Neuronal stem cell (in vitro differentiated cells): Measurements from ENCODE around the gene LAMB3.

ENCODE experiments used
- DNase-seq: peaks from one replicate; pipeline ENCODE4 v3.0.0-alpha.2; 2013; ENCODE audit warnings: low spot score
- H2AFZ ChIP-seq: one replicate; pipeline ENCODE4 v1.6.1; 2013; ENCODE audit warnings: mild to moderate bottlenecking, low read length, inconsistent platforms
- H2AK5ac ChIP-seq: 2 replicates; pipeline ENCODE4 v1.6.1; 2013; ENCODE audit warnings: low read depth, mild to moderate bottlenecking, inconsistent platforms, low read length, moderate library complexity, mixed read lengths
- H2BK120ac ChIP-seq: 2 replicates; pipeline ENCODE4 v1.6.1; 2013; ENCODE audit warnings: low read depth, mild to moderate bottlenecking, inconsistent platforms, low read length, moderate library complexity, mixed read lengths
- H2BK12ac ChIP-seq: one replicate; pipeline ENCODE4 v1.6.1; 2013; ENCODE audit warnings: low read length, inconsistent platforms
- H2BK15ac ChIP-seq: 2 replicates; pipeline ENCODE4 v1.6.1; 2013; ENCODE audit warnings: mild to moderate bottlenecking, low read length, inconsistent platforms, mixed read lengths
- H2BK5ac ChIP-seq: one replicate; pipeline ENCODE4 v1.6.1; 2013; ENCODE audit warnings: inconsistent platforms, mild to moderate bottlenecking, low read length, moderate library complexity
- H3K14ac ChIP-seq: one replicate; pipeline ENCODE4 v1.6.1; 2013; ENCODE audit warnings: low read length, inconsistent platforms
- H3K18ac ChIP-seq: 2 replicates; pipeline ENCODE4 v1.6.1; 2013; ENCODE audit warnings: low read length, inconsistent platforms
- H3K23ac ChIP-seq: 2 replicates; pipeline ENCODE4 v1.6.1; 2013; ENCODE audit warnings: low read depth, mild to moderate bottlenecking, mixed read lengths, low read length, inconsistent platforms; ENCODE audit not compliant: poor library complexity
- H3K27ac ChIP-seq: replicated peaks from 3 replicates; pipeline ENCODE4 v1.5.1; 2013; ENCODE audit warnings: low read length, inconsistent platforms
- H3K27me3 ChIP-seq, 3 experiments: 2 replicates each; pipeline ENCODE4 v1.6.1; 2013; ENCODE audit warnings: low read length in 3 of 3, mild to moderate bottlenecking in 2 of 3, inconsistent platforms in 1 of 3, low read depth in 1 of 3, mixed read lengths in 1 of 3, moderate library complexity in 1 of 3; ENCODE audit not compliant: control insufficient read depth in 3 of 3, insufficient read depth in 3 of 3
- H3K36me3 ChIP-seq, 2 donors: replicated peaks in 1 of 2; 2 replicates each; pipeline ENCODE4 v1.6.1; 2013; ENCODE audit warnings: low read length in 2 of 2; ENCODE audit not compliant: control insufficient read depth in 2 of 2, insufficient read depth in 2 of 2
- H3K4ac ChIP-seq: 2 replicates; pipeline ENCODE4 v1.6.1; 2013; ENCODE audit warnings: inconsistent platforms, mild to moderate bottlenecking, low read length, moderate library complexity
- H3K4me1 ChIP-seq, 2 donors: 1 replicate in 1 of 2; 2 replicates in 1 of 2; pipeline ENCODE4 v1.6.1; 2013; ENCODE audit warnings: low read length in 2 of 2, low read depth in 1 of 2; ENCODE audit not compliant: control insufficient read depth in 2 of 2, insufficient read depth in 1 of 2
- H3K4me2 ChIP-seq: one replicate; pipeline ENCODE4 v1.6.1; 2013; ENCODE audit warnings: mild to moderate bottlenecking, low read length, inconsistent platforms; ENCODE audit not compliant: insufficient read depth, poor library complexity, severe bottlenecking
- H3K4me3 ChIP-seq, 2 donors: 2 replicates each; pipeline ENCODE4 v1.5.1; 2013; ENCODE audit warnings: low read length in 2 of 2, mild to moderate bottlenecking in 2 of 2, inconsistent platforms in 1 of 2, moderate library complexity in 1 of 2
- H3K79me1 ChIP-seq: one replicate; pipeline ENCODE4 v1.6.1; 2013; ENCODE audit warnings: low read depth, mild to moderate bottlenecking, inconsistent platforms, low read length, moderate library complexity
- H3K9ac ChIP-seq: one replicate; pipeline ENCODE4 v1.6.1; 2013; ENCODE audit warnings: mild to moderate bottlenecking, low read depth, low read length, inconsistent platforms; ENCODE audit not compliant: poor library complexity
- H3K9me3 ChIP-seq, 2 donors: replicated peaks in 1 of 2; 2 replicates each; pipeline versions ENCODE3 to v1.6.1; 2013; ENCODE audit warnings: low read length in 2 of 2, mild to moderate bottlenecking in 2 of 2, inconsistent platforms in 1 of 2, low read depth in 1 of 2, mixed read lengths in 1 of 2, moderate library complexity in 1 of 2; ENCODE audit not compliant: control insufficient read depth in 2 of 2, insufficient read depth in 1 of 2
- H4K8ac ChIP-seq: one replicate; pipeline ENCODE4 v1.6.1; 2013; ENCODE audit warnings: low read depth, mild to moderate bottlenecking, inconsistent platforms, low read length, moderate library complexity
- H4K91ac ChIP-seq: one replicate; pipeline ENCODE4 v1.6.1; 2013; ENCODE audit warnings: low read length, low read depth, mild to moderate bottlenecking, inconsistent platforms; ENCODE audit not compliant: poor library complexity
- WGBS, 2 donors: extraction: QIAGEN DNeasy Blood & Tissue Kit; methylation state at CpG; one replicate each; pipeline ENCODE4 v1.1.7; 2013; ENCODE audit warnings: missing lambda C conversion rate in 2 of 2, mixed read lengths in 1 of 2; ENCODE audit not compliant: insufficient read length in 2 of 2, insufficient replicate concordance in 1 of 2; ENCODE audit errors: extremely low coverage in 2 of 2; 5-methylcytosine and 5-hydroxymethylcytosine counted together

The LAMB3 gene

GRCh38 chr1:209610631-209610905, 41.7 kb downstream of the LAMB3 start:
- H3K14ac ChIP-seq = no peak overlapping the region
- no peak overlapping the region for H2BK12ac ChIP-seq
- H3K18ac ChIP-seq = no peak overlapping the region
- no peaks in the 10 kb centered on the region for H3K27me3 ChIP-seq
- no peak for DNase-seq
- H3K79me1 ChIP-seq = peaks cover 2% of the 10 kb centered on the region
- no peak overlapping the region for H2AK5ac ChIP-seq
- peaks cover 0 to 1% of the 10 kb centered on the region in 2 donors for H3K4me1 ChIP-seq
- no peak overlapping the region for H2BK120ac ChIP-seq
- H3K36me3 ChIP-seq = peaks cover 0 to 8% of the 10 kb centered on the region in 2 donors
- H3K4ac ChIP-seq = no peak overlapping the region
- no peak overlapping the region for H4K91ac ChIP-seq
- no peak overlapping the region for H2BK5ac ChIP-seq
- no CpG with 5 or more reads among the region's 3 CpGs for WGBS, 2 donors
- H3K4me2 ChIP-seq = no peak overlapping the region
- H3K4me3 ChIP-seq = no peak overlapping the region
- no peak overlapping the region for H3K9ac ChIP-seq
- H3K23ac ChIP-seq = no peak overlapping the region
- no peak overlapping the region for H3K27ac ChIP-seq
- H3K9me3 ChIP-seq = no peaks in the 10 kb centered on the region
- H4K8ac ChIP-seq = no peak overlapping the region
- H2AFZ ChIP-seq = no peak overlapping the region
- no peak overlapping the region for H2BK15ac ChIP-seq

DNA sequence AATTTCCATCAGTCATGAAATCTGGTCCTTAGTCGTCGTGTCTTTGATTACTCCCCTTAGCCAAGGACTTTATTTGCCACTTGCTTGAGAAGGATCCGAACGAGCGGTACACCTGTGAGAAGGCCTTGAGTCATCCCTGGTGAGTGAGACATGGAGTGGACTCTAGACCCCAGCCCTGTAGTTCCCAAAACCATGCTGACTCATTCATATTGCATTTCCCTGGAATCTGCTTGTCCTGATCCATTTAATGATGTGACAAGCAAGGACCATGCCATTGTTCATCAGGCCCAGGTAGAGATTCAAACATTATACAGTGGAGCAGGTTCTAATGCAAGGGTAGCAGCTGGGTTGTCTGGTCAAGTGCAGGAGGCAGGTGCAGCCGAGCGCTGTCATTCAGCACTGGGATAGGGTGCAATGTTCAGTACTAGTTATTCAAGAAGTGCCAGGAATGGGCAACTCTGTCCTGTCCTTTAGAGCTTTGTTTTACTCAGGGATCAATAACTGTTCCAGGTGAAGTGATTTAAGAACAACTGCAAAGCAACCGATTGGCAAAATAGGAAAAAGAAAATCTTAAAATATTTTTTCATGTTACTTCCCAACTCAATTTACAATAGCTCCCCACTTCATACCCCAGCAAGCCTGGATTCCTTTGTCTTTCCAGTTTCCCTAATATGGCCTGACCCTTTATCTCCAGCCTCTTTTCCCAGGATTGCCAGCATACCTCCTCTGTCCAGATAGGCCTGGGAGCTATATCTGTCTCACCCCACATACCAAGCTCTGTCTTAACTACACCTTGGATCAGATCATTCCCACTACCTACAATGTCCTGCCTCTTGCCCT, 42.2 kb downstream of the LAMB3 start:
- Histone ChIP-seq H3K23ac (no peak overlapping the region), H2BK15ac (no peak overlapping the region), H3K4me1 (peaks cover 0 to 1% of the 10 kb centered on the region in 2 donors), H3K27ac (no peak overlapping the region), H4K8ac (no peak overlapping the region), H3K36me3 (peaks cover 0 to 8% of the 10 kb centered on the region in 2 donors), H3K9me3 (no peaks in the 10 kb centered on the region), H4K91ac (no peak overlapping the region), H3K27me3 (no peaks in the 10 kb centered on the region), H2BK120ac (no peak overlapping the region), H2BK12ac (no peak overlapping the region), H3K14ac (no peak overlapping the region), H3K9ac (no peak overlapping the region), H3K4me3 (no peak overlapping the region), H3K4ac (no peak overlapping the region), H2AK5ac (no peak overlapping the region), H3K4me2 (no peak overlapping the region), H3K18ac (no peak overlapping the region), H3K79me1 (peaks cover 2% of the 10 kb centered on the region), H2AFZ (no peak overlapping the region), H2BK5ac (no peak overlapping the region)
- DNase-seq = no peak
- WGBS, 2 donors = no CpG with 5 or more reads among the region's 8 CpGs

DNA sequence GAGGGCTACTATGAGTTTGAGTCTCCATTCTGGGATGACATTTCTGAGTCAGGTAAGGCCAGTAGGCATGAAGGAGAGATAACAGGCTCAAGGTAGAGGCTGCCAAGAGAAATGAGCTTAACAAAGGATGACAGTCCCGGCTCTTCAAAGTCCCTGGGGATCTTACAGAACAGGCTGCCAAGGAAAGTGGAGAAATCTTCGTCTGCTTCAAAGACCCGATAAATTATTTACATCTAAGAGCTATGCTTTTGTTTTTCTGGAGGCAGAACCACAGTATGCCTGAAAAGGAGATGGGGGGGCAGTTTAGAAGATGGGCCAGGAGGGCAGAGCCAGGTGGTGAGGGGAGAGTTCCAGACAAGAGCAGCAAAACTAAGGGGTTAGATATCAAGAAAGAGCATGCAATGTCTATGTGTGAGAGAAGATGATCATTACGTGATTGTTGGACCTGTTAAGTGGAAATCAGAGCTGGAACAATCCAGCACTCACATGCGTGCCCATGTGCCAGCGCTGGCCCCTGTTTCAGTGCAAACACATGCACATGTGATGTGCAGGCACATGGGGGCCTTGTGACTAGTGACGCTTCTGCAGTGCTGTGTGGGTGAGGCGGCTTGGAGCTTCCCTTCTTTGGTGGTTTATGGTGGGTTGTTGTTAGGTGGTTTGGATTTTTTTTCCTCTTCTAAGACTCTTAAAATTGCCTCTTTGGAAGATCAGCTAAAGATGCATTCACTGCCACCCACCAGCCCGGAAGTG, 43.0 kb downstream of the LAMB3 start:
- no peak overlapping the region for H4K91ac ChIP-seq
- peak overlapping the region; percentile 85 for H2BK12ac ChIP-seq
- H3K14ac ChIP-seq = no peak overlapping the region
- no peak overlapping the region for H4K8ac ChIP-seq
- H2AFZ ChIP-seq = no peak overlapping the region
- H3K4me1 ChIP-seq = no peaks in the 10 kb centered on the region
- H3K9ac ChIP-seq = no peak overlapping the region
- H3K4ac ChIP-seq = no peak overlapping the region
- H3K18ac ChIP-seq = no peak overlapping the region
- peaks cover 2% of the 10 kb centered on the region for H3K79me1 ChIP-seq
- H3K9me3 ChIP-seq = no peaks in the 10 kb centered on the region
- no CpG with 5 or more reads among the region's 9 CpGs for WGBS, 2 donors
- no peak overlapping the region for H3K27ac ChIP-seq
- no peak overlapping the region for H3K4me3 ChIP-seq
- no peak overlapping the region for H3K4me2 ChIP-seq
- no peak overlapping the region for H2BK15ac ChIP-seq
- H2BK120ac ChIP-seq = no peak overlapping the region
- no peak overlapping the region for H2AK5ac ChIP-seq
- no peak for DNase-seq
- peaks cover 0 to 8% of the 10 kb centered on the region in 2 donors for H3K36me3 ChIP-seq
- no peak overlapping the region for H2BK5ac ChIP-seq
- H3K27me3 ChIP-seq = no peaks in the 10 kb centered on the region
- no peak overlapping the region for H3K23ac ChIP-seq

- Histone ChIP-seq H3K23ac (no peak overlapping the region), H2AFZ (no peak overlapping the region)
These were observed 44.4 kb downstream of the LAMB3 start for GRCh38 chr1:209607795-209608178.

More at GRCh38 chr1:209607795-209608178, 44.4 kb downstream of the LAMB3 start:
- no CpG with 5 or more reads among the region's 8 CpGs for WGBS, 2 donors
- H2BK5ac ChIP-seq = no peak overlapping the region
- no peak overlapping the region for H2AK5ac ChIP-seq
- no peak for DNase-seq
- H3K4ac ChIP-seq = no peak overlapping the region
- H4K8ac ChIP-seq = no peak overlapping the region
- no peak overlapping the region for H3K4me2 ChIP-seq
- H3K27ac ChIP-seq = no peak overlapping the region
- peaks cover 0 to 5% of the 10 kb centered on the region in 2 donors for H3K36me3 ChIP-seq
- no peaks in the 10 kb centered on the region for H3K4me1 ChIP-seq
- peak overlapping the region; percentile 38 for H3K14ac ChIP-seq
- H2BK15ac ChIP-seq = no peak overlapping the region
- H3K9ac ChIP-seq = peak overlapping the region; percentile 54
- no peak overlapping the region for H2BK12ac ChIP-seq
- H3K79me1 ChIP-seq = peaks cover 2% of the 10 kb centered on the region
- H3K18ac ChIP-seq = no peak overlapping the region
- H4K91ac ChIP-seq = no peak overlapping the region
- no peaks in the 10 kb centered on the region for H3K9me3 ChIP-seq
- H2BK120ac ChIP-seq = no peak overlapping the region
- no peak overlapping the region for H3K4me3 ChIP-seq
- no peaks in the 10 kb centered on the region for H3K27me3 ChIP-seq
